Stimulated activated effector memory CD8-positive, alpha-beta T cell treated with anti-CD3 and anti-CD28 coated beads, Interleukin-12 subunit alpha, Interleukin-12 subunit beta, amount 100 ng/mL, for 72 hours (primary cell): Measurements from ENCODE around the gene ARSI.

ENCODE experiments used
- ATAC-seq: fragments of 150-1000 bp; cut with Tn5 transposase; 2 replicates; pipeline ENCODE4 v1.10.0; 2021
- DNase-seq, 2 donors: peaks; one replicate each; pipeline ENCODE4 v3.0.0; 2021 to 2022; ENCODE audit warnings: low spot score in 2 of 2
- H3K27ac Mint-ChIP-seq: one replicate; pipeline ENCODE4 v1.8.0; 2022; ENCODE audit warnings: mild to moderate bottlenecking, mixed read lengths
- H3K36me3 Mint-ChIP-seq: one replicate; pipeline ENCODE4 v1.8.0; 2022; ENCODE audit warnings: mild to moderate bottlenecking, mixed read lengths
- H3K4me1 Mint-ChIP-seq: one replicate; pipeline ENCODE4 v1.8.0; 2022; ENCODE audit warnings: mixed read lengths
- H3K4me3 Mint-ChIP-seq: one replicate; pipeline ENCODE4 v1.8.0; 2022; ENCODE audit warnings: mild to moderate bottlenecking, mixed read lengths
- H3K9me3 Mint-ChIP-seq: one replicate; pipeline ENCODE4 v1.8.0; 2022; ENCODE audit warnings: mixed read lengths

ARSI gene

GRCh38 chr5:150295172-150295634, 7.5 kb downstream of the ARSI start:
- no peak for DNase-seq
- Mint-ChIP-seq H3K4me3 (no peak overlapping the region), H3K9me3 (no peaks in the 10 kb centered on the region)

GRCh38 chr5:150294551-150295071, 8.1 kb downstream of the ARSI start:
- H3K36me3 Mint-ChIP-seq: no peaks in the 10 kb centered on the region
- ATAC-seq: no peak
- DNase-seq: no peak

More at GRCh38 chr5:150295172-150295634, 7.5 kb downstream of the ARSI start:
- ATAC-seq: peak; percentile 8
- no peaks in the 10 kb centered on the region for H3K4me1 Mint-ChIP-seq
- no peaks in the 10 kb centered on the region for H3K36me3 Mint-ChIP-seq
- H3K27ac Mint-ChIP-seq: no peak overlapping the region

GRCh38 chr5:150293091-150293941, 9.4 kb downstream of the ARSI start:
- ATAC-seq (no peak), DNase-seq (no peak)
- Mint-ChIP-seq H3K36me3 (no peaks in the 10 kb centered on the region), H3K27ac (no peak overlapping the region), H3K9me3 (no peaks in the 10 kb centered on the region), H3K4me3 (no peak overlapping the region), H3K4me1 (no peaks in the 10 kb centered on the region)

More at GRCh38 chr5:150294551-150295071, 8.1 kb downstream of the ARSI start:
- H3K4me1 Mint-ChIP-seq: no peaks in the 10 kb centered on the region
- H3K27ac Mint-ChIP-seq: no peak overlapping the region
- H3K4me3 Mint-ChIP-seq: no peak overlapping the region
- no peaks in the 10 kb centered on the region for H3K9me3 Mint-ChIP-seq

DNA sequence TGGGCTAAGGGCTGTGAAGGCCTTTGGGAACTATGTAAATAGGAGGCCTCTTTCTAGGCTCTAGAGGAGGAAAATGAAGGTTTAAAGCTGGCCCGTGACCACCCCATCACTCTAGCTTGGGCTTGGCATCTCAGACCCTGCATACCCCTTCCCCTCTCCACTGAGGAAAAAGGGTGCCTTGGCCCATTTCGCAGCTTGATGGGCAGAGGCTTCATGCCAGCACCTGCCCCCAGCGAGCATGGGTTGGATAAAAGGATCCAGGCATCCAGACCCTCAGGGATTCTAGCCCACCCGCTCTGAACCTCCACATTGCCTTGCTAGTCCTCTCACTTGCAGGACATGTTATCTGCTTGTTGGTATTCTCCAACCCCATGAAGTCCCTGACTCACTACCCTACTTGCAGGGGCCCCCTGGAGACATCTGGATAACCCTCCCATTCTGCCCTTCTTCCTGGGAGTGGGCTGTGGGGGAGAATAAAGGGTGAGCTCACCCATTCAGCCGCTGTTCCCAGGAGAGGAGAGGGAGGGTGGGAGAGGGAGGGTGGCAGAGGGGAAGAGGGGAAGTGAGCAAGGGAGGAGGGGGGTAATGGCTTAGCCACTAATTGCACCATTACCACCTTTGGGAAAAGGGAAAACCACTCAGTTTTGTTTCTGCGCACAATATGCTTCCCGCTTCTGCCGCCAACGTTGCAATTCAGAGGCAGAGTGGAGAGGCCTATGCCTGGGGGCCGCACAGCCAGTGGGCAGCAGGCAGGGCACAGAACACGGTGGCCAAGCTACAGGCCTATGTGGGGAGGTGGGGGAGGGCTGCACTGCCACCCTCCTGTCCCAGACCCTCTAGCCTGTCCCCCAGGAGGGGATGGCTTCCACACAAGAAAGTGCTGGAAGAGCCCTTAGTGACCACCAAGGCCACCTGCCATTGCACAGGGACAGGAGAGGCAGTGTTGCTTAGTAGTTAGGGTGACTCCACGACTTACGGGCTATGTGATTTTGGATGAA, 11.0 kb downstream of the ARSI start:
- DNase-seq: no peak
- Mint-ChIP-seq H3K27ac (no peak overlapping the region), H3K4me1 (no peaks in the 10 kb centered on the region), H3K9me3 (no peaks in the 10 kb centered on the region), H3K4me3 (no peak overlapping the region), H3K36me3 (no peaks in the 10 kb centered on the region)
- ATAC-seq: no peak

DNA sequence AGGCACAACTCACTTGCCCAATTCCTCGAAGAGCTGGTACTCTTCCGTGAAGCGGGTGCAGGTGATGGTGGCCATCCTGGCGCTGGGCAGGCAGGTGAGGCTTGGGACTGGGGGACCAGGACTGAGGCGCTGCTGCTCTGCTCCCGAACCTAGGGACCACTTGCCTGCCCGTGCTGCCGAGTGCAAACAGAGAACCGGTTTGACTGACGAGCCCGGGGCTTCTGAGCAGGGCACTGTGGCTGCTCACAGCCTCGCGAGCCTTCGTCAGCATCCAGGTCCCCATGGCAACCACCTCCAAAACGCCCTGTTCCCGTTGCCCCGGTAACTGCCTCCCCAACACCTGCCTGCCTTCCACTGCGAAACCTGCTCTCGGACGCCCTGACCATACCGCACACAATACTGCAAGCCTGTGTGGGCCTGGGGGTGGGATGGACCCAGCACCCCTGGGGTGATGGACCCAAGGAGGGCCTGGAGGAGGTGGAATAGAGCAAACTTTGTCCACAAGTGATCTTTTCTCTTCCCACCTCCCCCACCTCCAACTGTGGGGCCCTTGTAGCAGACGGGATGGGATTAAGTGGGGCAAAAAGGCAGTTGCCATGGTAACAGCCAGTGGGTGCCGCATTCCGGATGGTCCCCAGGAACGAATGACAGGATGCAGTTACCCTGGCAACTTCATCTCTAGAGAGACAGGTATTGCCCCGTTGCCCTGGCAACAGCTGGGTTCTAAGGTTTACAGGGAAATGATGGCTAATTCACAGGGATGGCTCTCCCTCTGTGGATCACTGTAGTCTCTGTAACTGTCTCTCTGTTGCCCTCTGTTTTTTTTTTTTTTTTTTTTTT, 12.9 kb downstream of the ARSI start, which contains the start of gene CAMK2A:
Gene CAMK2A (minus strand): TSS at position 223 of the 840 bp plus-strand sequence. CDS start 148 bp downstream, at position 75.
- DNase-seq (no peak), ATAC-seq (no peak)
- no peak within 1 kb of the TSS for H3K4me3 Mint-ChIP-seq
- no peaks in the 10 kb centered on the region for H3K36me3 Mint-ChIP-seq
- no peaks in the 10 kb centered on the region for H3K9me3 Mint-ChIP-seq
- H3K27ac Mint-ChIP-seq: no peak within 1 kb of the TSS
- no peaks in the 10 kb centered on the region for H3K4me1 Mint-ChIP-seq

- DNase-seq (no peak), ATAC-seq (no peak)
- Mint-ChIP-seq H3K4me1 (no peaks in the 10 kb centered on the region), H3K4me3 (no peak overlapping the region), H3K27ac (no peak overlapping the region), H3K9me3 (no peaks in the 10 kb centered on the region), H3K36me3 (no peaks in the 10 kb centered on the region)
Measured at GRCh38 chr5:150288791-150289190, 13.9 kb downstream of the ARSI start.

- DNase-seq (no peak), ATAC-seq (no peak)
- H3K27ac Mint-ChIP-seq: no peak overlapping the region
- H3K4me3 Mint-ChIP-seq: no peak overlapping the region
- no peaks in the 10 kb centered on the region for H3K9me3 Mint-ChIP-seq
- no peaks in the 10 kb centered on the region for H3K4me1 Mint-ChIP-seq
- H3K36me3 Mint-ChIP-seq: no peaks in the 10 kb centered on the region
Measured at GRCh38 chr5:150288361-150288760, 14.3 kb downstream of the ARSI start.

GRCh38 chr5:150286820-150287219, 15.9 kb downstream of the ARSI start:
- Mint-ChIP-seq H3K27ac (no peak overlapping the region), H3K36me3 (no peaks in the 10 kb centered on the region), H3K4me1 (no peaks in the 10 kb centered on the region), H3K9me3 (no peaks in the 10 kb centered on the region), H3K4me3 (no peak overlapping the region)
- DNase-seq (no peak), ATAC-seq (peak; percentile 40)

GRCh38 chr5:150285114-150285513, 17.6 kb downstream of the ARSI start:
- Mint-ChIP-seq H3K9me3 (no peaks in the 10 kb centered on the region), H3K27ac (no peak overlapping the region), H3K36me3 (no peaks in the 10 kb centered on the region), H3K4me1 (no peaks in the 10 kb centered on the region), H3K4me3 (no peak overlapping the region)
- DNase-seq (no peak), ATAC-seq (no peak)

- DNase-seq (no peak), ATAC-seq (peak; percentile 7)
- H3K4me3 Mint-ChIP-seq: no peak overlapping the region
- H3K27ac Mint-ChIP-seq: no peak overlapping the region
- no peaks in the 10 kb centered on the region for H3K4me1 Mint-ChIP-seq
- H3K36me3 Mint-ChIP-seq: no peaks in the 10 kb centered on the region
- H3K9me3 Mint-ChIP-seq: no peaks in the 10 kb centered on the region
Measured at GRCh38 chr5:150284311-150284710, 18.4 kb downstream of the ARSI start.

DNA sequence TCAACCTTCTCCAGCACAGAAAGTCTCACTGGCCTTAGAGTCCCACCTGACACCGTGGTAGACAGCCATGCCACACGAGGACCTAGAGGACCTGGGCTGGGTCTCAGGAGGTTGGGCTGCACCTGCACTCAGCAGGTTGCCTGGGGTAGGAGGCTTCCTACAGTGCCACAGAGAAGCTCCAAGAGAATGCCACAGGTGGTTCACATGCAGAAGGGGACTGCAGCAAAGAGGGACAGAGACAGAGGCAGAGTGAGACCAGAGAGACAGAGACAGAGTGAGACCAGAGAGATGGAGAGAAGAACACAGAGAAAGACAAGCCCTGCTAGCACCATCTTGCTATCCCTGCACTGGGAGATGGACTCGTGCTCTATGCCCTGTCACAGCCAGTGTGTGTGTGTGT, 18.8 kb downstream of the ARSI start:
- H3K9me3 Mint-ChIP-seq: no peaks in the 10 kb centered on the region
- no peaks in the 10 kb centered on the region for H3K36me3 Mint-ChIP-seq
- no peak for ATAC-seq
- no peak for DNase-seq
- no peak overlapping the region for H3K4me3 Mint-ChIP-seq
- H3K4me1 Mint-ChIP-seq: no peaks in the 10 kb centered on the region
- no peak overlapping the region for H3K27ac Mint-ChIP-seq

DNA sequence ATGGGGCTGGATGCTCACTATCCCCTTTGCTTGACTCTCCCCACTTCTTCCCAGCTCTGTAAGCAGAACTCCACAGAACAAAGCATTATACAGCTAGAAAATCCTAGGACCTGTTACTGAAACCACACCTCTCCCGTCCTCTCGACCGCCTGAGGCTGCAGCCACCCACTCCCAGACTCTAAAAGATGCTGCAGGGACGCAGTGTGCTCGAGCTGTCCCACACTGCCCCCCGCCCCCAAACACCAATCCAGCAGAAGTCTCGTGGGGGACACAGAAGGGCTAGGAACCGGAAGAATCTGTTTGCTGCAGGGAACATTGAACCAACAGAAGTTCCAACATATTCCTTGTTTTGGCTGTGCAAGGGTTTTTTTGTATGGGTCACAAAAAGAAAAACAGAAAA, 20.7 kb downstream of the ARSI start:
- H3K4me1 Mint-ChIP-seq: no peaks in the 10 kb centered on the region

DNA sequence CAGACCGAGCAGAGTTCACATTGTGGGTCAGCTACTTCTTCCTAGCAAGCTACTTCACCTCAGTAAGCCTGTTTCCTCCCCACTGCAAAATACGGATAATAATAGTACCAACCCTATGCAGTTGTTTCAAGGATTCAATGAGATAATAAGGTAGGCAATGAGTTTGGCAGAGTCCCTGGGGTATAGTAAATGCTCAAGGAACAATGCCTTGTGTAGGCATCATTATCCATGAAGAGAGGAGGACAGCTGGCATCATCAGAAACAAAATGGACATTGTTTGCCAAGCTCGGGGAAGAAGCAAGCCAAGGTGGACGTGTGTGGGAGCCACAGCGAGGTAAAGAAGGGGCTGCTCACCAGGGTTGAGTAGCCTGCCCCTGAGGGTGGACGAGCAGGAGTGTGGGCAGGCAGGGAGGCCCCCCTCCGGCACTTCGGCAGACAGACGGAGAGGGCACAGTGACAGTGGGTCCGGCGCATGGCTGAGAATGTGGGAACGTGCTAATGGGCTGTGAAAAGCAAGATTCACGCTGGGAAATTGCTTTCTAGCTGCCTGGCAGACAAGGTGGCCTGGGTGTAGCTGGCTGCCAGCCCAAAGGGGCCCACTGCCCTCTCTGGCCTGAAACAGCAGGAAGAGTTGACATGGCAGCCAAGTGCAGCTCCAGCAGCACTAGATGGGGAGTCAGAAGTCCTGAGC, 23.2 kb downstream of the ARSI start:
- Mint-ChIP-seq H3K9me3 (no peaks in the 10 kb centered on the region), H3K4me3 (no peak overlapping the region), H3K4me1 (no peaks in the 10 kb centered on the region), H3K27ac (no peak overlapping the region), H3K36me3 (no peaks in the 10 kb centered on the region)
- DNase-seq: no peak
- no peak for ATAC-seq

More for the DNA sequence above, 20.7 kb downstream of the ARSI start:
- DNase-seq: no peak
- no peak overlapping the region for H3K4me3 Mint-ChIP-seq
- ATAC-seq: no peak
- no peaks in the 10 kb centered on the region for H3K9me3 Mint-ChIP-seq
- H3K27ac Mint-ChIP-seq: no peak overlapping the region
- no peaks in the 10 kb centered on the region for H3K36me3 Mint-ChIP-seq

GRCh38 chr5:150278916-150279315, 23.8 kb downstream of the ARSI start:
- no peak overlapping the region for H3K27ac Mint-ChIP-seq
- no peaks in the 10 kb centered on the region for H3K9me3 Mint-ChIP-seq
- H3K4me3 Mint-ChIP-seq: no peak overlapping the region
- ATAC-seq: no peak
- DNase-seq: no peak
- H3K36me3 Mint-ChIP-seq: no peaks in the 10 kb centered on the region
- no peaks in the 10 kb centered on the region for H3K4me1 Mint-ChIP-seq
